ENCODE measurements around the gene TSPAN18. TPM values are rescaled to one million over a fixed set of nuclear protein-coding genes. Genes with fewer than 3 reads are reported as not detected.

Gene TSPAN18
- total RNA-seq, 4 donors from 2014 or later, result 0.34 to 11.5 (median 2.7) TPM

DNA sequence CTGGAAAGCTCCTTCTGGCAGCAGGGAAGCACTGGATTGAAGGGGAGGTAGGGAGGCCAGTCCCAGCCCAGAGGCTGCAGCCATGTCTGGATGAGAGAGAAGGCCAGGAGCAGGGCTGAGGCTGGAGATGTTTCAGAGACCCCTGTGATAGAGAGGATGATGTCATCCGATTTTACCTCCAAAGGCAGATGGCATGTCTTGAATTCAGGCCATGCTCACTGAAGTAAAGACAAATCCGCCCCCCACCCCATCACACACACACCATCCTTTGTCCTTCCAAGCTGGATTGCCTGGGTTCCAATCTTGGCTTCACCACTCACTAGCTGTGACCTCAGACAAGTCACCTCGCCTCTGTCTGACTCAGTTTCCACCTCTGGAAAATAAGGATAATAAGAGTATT is 176.8 kb downstream of the TSPAN18 start:
- no peak for TF ChIP-seq CTCF (IDR thresholded peaks at IDR 0.05; ENCODE audit: low read depth)

- no peak for TF ChIP-seq CTCF (IDR thresholded peaks at IDR 0.05; ENCODE audit: low read depth)
These were observed 177.7 kb downstream of the TSPAN18 start for GRCh38 chr11:44904261-44905020.

DNA sequence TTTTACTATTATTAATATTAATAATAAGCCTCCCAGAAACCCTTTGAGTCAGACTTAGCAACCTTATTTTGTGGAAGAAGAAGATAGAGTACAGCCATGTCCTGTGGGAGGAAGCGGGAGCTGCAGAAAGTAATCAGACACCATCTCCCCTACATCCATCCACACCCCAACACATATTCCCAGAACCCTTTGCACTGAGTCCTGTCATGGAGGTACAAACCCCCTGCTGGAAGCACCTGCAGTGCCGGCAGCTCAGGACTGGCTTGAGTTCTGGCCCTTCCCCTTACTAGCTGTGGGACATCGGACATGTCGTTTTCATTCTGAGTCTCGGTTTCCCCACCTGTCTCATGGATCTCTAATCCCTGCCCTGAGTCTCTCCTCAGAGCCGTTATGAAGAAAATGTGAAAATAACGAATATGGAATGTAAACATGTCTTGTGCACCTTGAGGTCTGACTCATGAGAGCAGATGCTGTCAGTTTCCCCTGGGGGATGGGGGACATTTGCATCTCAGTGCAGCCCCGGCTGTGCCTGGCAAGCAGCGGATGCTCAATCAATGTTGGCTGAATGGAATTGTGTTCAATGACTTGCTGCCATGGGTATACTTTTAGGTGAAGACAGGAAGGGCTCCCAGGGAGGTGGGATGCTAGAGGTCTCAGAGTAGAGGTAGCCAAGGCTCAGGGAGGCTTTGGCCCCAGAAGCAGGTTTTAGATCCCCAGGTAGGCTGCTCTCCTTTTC is 178.5 kb downstream of the TSPAN18 start:
- no peak for TF ChIP-seq CTCF (IDR thresholded peaks at IDR 0.05; ENCODE audit: low read depth)

- no peak for TF ChIP-seq CTCF (IDR thresholded peaks at IDR 0.05; ENCODE audit: low read depth)
These were observed 179.9 kb downstream of the TSPAN18 start for GRCh38 chr11:44906649-44907048.

DNA sequence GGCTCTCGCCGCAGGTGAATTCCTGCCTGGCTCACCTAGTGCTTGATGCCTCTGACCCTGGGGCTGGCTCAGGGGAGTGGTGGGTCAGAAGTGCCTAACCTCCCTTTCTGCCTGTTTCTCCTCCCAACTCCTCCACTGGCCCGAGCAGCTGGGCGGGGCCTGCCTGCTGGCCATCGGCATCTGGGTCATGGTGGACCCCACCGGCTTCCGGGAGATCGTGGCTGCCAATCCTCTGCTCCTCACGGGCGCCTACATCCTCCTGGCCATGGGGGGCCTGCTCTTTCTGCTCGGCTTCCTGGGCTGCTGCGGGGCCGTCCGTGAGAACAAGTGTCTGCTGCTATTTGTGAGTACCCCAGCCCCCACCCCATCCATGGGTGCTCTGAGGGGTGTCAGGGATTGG is 182.8 kb downstream of the TSPAN18 start:
- TF ChIP-seq CTCF (IDR thresholded peaks at IDR 0.05; ENCODE audit: low read depth), result no peak

GRCh38 chr11:44910591-44910990 is 183.8 kb downstream of the TSPAN18 start:
- TF ChIP-seq CTCF (IDR thresholded peaks at IDR 0.05; ENCODE audit: low read depth), result no peak

- TF ChIP-seq CTCF (IDR thresholded peaks at IDR 0.05; ENCODE audit: low read depth), result no peak
These were observed 184.5 kb downstream of the TSPAN18 start for GRCh38 chr11:44911029-44911814.
